ENCODE results near the gene TNFAIP8.

Gene TNFAIP8

DNA sequence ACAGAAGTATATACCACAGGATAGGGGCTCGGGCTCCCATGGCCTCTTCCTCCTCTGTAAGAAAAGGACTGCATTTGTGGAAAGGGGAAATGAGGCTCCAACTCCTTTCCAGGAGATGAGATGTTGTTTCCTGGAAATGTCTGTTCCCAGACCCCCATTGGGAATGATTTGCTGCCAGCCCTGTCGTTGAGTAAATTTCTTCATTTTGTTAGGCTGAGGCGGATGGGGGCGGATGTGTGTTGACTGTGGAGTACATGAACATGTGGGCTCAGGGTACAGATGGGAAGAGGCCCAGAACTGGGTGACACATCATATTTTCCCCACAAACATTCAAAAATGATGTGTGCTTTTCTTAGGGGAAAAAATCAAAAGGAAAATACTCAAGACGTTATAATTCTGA lies 28.8 kb upstream of the TNFAIP8 start:
- H3K4me3 ChIP-seq (ENCODE audit: low read depth, low read length) = no peak overlapping the region
- peak; percentile 46 for DNase-seq (ENCODE audit: low read depth)
- TF ChIP-seq, protein P1, sequence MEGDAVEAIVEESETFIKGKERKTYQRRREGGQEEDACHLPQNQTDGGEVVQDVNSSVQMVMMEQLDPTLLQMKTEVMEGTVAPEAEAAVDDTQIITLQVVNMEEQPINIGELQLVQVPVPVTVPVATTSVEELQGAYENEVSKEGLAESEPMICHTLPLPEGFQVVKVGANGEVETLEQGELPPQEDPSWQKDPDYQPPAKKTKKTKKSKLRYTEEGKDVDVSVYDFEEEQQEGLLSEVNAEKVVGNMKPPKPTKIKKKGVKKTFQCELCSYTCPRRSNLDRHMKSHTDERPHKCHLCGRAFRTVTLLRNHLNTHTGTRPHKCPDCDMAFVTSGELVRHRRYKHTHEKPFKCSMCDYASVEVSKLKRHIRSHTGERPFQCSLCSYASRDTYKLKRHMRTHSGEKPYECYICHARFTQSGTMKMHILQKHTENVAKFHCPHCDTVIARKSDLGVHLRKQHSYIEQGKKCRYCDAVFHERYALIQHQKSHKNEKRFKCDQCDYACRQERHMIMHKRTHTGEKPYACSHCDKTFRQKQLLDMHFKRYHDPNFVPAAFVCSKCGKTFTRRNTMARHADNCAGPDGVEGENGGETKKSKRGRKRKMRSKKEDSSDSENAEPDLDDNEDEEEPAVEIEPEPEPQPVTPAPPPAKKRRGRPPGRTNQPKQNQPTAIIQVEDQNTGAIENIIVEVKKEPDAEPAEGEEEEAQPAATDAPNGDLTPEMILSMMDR (IDR thresholded peaks at IDR 0.05; ENCODE audit: insufficient read depth, low read depth, low read length, missing control alignments) = no peak

DNA sequence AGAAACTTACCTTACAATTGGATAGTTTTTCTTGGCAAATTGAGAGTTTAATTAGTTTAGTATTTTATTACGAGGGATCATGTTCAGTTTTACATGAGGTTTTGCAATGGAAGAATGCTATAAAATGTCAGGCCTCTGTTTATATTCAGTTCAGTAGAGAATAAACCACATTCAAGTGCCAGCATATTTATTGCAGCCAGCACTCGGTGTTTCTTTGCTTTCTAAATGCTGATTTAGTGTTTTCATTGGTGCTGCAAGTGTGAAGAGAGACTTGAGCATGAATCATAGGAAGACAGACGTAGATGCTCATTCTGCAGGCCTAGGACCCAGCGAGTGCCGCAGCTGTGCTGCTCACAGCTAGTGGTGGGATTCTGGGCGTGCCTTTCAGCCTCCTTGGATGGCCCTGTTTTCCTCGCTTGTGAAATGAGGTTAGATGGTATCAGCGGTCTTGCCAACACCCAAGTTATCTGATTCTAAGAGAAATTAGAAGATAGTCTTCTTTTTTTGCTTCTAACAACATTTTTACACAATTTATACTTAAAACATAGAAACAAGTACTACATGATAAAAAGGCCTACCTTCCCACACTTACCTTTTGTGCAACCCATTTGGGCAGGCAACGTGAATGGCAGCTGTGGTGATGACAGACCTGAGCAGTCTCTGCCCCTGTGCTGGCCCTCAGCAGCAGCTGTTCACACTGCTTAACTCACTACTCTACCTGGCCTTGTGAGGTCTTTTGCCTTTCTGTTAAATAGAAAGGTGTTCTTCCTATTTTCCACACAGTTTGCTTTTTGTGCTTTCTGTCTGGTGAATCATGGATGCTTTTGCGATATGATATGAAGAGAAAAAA lies 26.8 kb upstream of the TNFAIP8 start:
- TF ChIP-seq, protein P1 (IDR thresholded peaks at IDR 0.05; ENCODE audit: insufficient read depth, low read depth, low read length, missing control alignments) = no peak
- no peak overlapping the region for H3K4me3 ChIP-seq (ENCODE audit: low read depth, low read length)
- no peak for DNase-seq (ENCODE audit: low read depth)

GRCh38 chr5:119329666-119330065 lies 26.2 kb upstream of the TNFAIP8 start:
- TF ChIP-seq, protein P1 (IDR thresholded peaks at IDR 0.05; ENCODE audit: insufficient read depth, low read depth, low read length, missing control alignments) = no peak
- no peak for DNase-seq (ENCODE audit: low read depth)

GRCh38 chr5:119330367-119331183 lies 25.2 kb upstream of the TNFAIP8 start:
- TF ChIP-seq, protein P1 (IDR thresholded peaks at IDR 0.05; ENCODE audit: insufficient read depth, low read depth, low read length, missing control alignments) = no peak
- no peak overlapping the region for H3K4me3 ChIP-seq (ENCODE audit: low read depth, low read length)
- no peak for DNase-seq (ENCODE audit: low read depth)

More at GRCh38 chr5:119329666-119330065, 26.2 kb upstream of the TNFAIP8 start:
- no peak overlapping the region for H3K4me3 ChIP-seq (ENCODE audit: low read depth, low read length)

GRCh38 chr5:119331566-119332095 lies 24.2 kb upstream of the TNFAIP8 start:
- no peak for DNase-seq (ENCODE audit: low read depth)
- TF ChIP-seq, protein P1 (IDR thresholded peaks at IDR 0.05; ENCODE audit: insufficient read depth, low read depth, low read length, missing control alignments) = no peak
- no peak overlapping the region for H3K4me3 ChIP-seq (ENCODE audit: low read depth, low read length)

- no peak for DNase-seq (ENCODE audit: low read depth)
- H3K4me3 ChIP-seq (ENCODE audit: low read depth, low read length) = peak overlapping the region; percentile 68
- TF ChIP-seq, protein P1 (IDR thresholded peaks at IDR 0.05; ENCODE audit: insufficient read depth, low read depth, low read length, missing control alignments) = no peak
These were observed 23.6 kb upstream of the TNFAIP8 start for GRCh38 chr5:119332208-119332607.
